ENCODE measurements around the gene ARID4B. TPM values are rescaled to one million over a fixed set of nuclear protein-coding genes. Genes with fewer than 3 reads are reported as not detected.

Gene ARID4B
- total RNA-seq, 1 experiment from 2014 or later = 28.3 TPM

DNA sequence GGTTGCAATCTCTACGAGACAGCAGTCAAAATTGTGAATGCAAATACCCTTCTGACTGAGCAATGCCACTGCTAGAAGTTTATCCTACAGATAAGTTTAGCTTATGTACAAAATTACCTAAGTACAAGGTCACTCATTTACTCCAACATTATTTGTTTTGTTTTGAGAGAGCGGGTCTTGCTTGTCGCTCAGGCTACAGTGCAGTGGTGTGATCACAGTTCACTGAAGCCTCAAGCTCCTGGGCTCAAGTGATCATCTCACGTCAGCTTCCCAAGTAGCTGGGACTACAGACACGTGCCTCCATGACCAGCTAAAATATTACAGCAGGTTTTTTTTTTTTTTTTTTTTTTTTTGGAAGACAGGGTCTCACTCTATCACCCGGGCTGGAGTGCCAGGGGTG, 182.3 kb downstream of the ARID4B start:
- peaks cover 25 to 35% of the 10 kb centered on the region in 2 experiments for H3K36me3 ChIP-seq (ENCODE audit: control insufficient read depth in 1 of 2, insufficient read depth in 2 of 2, low read length in 2 of 2)
- TF ChIP-seq REST (IDR thresholded peaks at IDR 0.05; ENCODE audit: low read depth) (no peak), ZBTB33 (IDR thresholded peaks at IDR 0.05; ENCODE audit: extremely low read depth, insufficient replicate concordance, low read length) (no peak), TCF7L2 (IDR thresholded peaks at IDR 0.05; ENCODE audit: borderline replicate concordance, extremely low read depth, insufficient read depth, insufficient read length) (no peak), SRF (IDR thresholded peaks at IDR 0.05; ENCODE audit: low read depth) (no peak), CBX3 (IDR thresholded peaks at IDR 0.05; ENCODE audit: low read depth) (no peak)
- TF ChIP-seq, protein P1, sequence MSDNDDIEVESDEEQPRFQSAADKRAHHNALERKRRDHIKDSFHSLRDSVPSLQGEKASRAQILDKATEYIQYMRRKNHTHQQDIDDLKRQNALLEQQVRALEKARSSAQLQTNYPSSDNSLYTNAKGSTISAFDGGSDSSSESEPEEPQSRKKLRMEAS (IDR thresholded peaks at IDR 0.05) = no peak
- H3K27me3 ChIP-seq (ENCODE audit: insufficient read depth, low read length) = no peaks in the 10 kb centered on the region
- H3K9me2 ChIP-seq (ENCODE audit: insufficient read depth) = no peaks in the 10 kb centered on the region
- no TSS peak for BruUV-seq (replicated peaks)
- H3K9me3 ChIP-seq (ENCODE audit: control insufficient read depth in 1 of 2, insufficient read depth in 1 of 2, low read depth in 1 of 2, low read length in 2 of 2) = no peaks in the 10 kb centered on the region
- DNase-seq (ENCODE audit: low read depth, low spot score) (no peak), ATAC-seq (no peak)
- H3K27ac ChIP-seq (ENCODE audit: low read depth, low read length) = no peak overlapping the region
- H3K4me2 ChIP-seq (ENCODE audit: low read length) = no peak overlapping the region
- no peak overlapping the region for H2AFZ ChIP-seq (ENCODE audit: low read depth, low read length, poor library complexity, severe bottlenecking)
- H4K20me1 ChIP-seq (ENCODE audit: insufficient read depth) = 0 out of 2 replicates have a peak, but pooled peaks cover 6% of the 10 kb centered on the region
- H3K4me1 ChIP-seq (ENCODE audit: control insufficient read depth in 1 of 2, insufficient read depth in 2 of 2, low read length in 2 of 2) = no peaks in the 10 kb centered on the region
- no peak overlapping the region for H3K4me3 ChIP-seq (replicated peaks in 1 of 2; ENCODE audit: low read depth in 1 of 2, low read length in 2 of 2)
- ChIA-PET RAD21 (ENCODE audit: low non-redundant PET in 1 of 2, low total read pairs in 2 of 2, uncharacterized antibody in 2 of 2, unreplicated experiment in 2 of 2) (no interaction called here), CTCF (no interaction called here), POLR2A (no interaction called here)
- peaks cover 45% of the 10 kb centered on the region for H3K79me2 ChIP-seq (ENCODE audit: insufficient read depth, low read length)
- no peak overlapping the region for H3K9ac ChIP-seq (ENCODE audit: low read length)
- intact Hi-C loops (cut with micrococcal nuclease) = no loop called here
